G401 (cell line): ENCODE results near the gene PRRG3. TPM values are rescaled to one million over a fixed set of nuclear protein-coding genes. Genes with fewer than 3 reads are reported as not detected.

Source experiments
- DNase-seq: peaks from one replicate; pipeline ENCODE4 v3.0.0-alpha.2; 2015; ENCODE audit warnings: low spot score
- in situ Hi-C: cut with HindIII; loops from 2 replicates; pipeline ENCODE4 v1.10.0; 2016; ENCODE audit warnings: low sequenced_read_pairs, mixed read lengths
- total RNA-seq: library from RNA; depleted of rRNA; stranded (reverse); fragments of >200 nt; shearing (Covaris generic); gene quantifications from 2 replicates; pipeline ENCODE4 v1.2.3, GENCODE V29; 2014

The PRRG3 gene
- total RNA-seq, 1 experiment from 2014 or later, result not detected

DNA sequence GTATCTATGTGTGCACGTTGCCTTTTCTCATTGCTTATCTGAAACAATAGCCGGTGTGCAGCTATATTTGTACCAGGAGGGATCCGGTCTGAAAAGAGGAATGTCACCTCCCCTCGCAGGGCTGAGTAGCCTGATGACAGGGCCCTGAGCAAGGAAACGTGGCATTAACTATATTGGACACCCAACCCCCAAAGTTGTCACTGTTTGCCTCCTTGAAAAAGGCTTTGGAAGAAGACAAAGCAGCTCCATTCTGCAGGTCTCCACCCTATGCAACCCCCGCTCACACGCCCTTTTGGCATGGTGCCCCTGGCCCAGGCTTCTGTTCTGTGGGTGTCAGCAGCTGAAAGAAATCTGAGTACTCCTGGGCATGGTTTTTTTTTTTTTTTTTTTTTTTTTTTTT is 8.2 kb downstream of the PRRG3 start:
- in situ Hi-C loops, result no loop called here
- DNase-seq, result no peak

- DNase-seq, result no peak
- in situ Hi-C loops, result no loop called here
These were observed 8.9 kb downstream of the PRRG3 start for GRCh38 chrX:151704041-151704663.

- no peak for DNase-seq
- in situ Hi-C loops, result no loop called here
These were observed 13.6 kb downstream of the PRRG3 start for GRCh38 chrX:151708821-151709220.

GRCh38 chrX:151710457-151710856 is 15.2 kb downstream of the PRRG3 start:
- in situ Hi-C loops, result no loop called here

DNA sequence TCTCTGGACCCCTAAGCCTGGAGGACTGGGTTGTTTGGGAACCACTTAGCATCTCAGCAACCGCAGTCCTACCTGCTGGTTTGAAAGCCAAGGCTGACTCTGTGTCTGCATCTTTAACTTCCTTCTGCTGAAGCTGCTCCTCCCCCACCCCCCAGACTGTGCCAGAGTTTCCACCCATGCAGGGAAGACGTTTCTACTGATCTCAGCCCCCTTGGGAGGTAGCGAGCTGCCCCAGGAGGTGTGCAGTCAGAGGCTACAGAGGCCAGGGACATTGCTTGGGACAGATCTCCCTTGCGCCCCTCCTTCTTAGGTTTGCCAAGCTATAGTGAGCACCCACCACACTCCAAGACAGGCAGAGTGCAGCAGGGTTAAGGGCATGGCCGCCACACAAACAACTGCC is 15.9 kb downstream of the PRRG3 start:
- in situ Hi-C loops, result no loop called here
- DNase-seq, result no peak

More at GRCh38 chrX:151710457-151710856, 15.2 kb downstream of the PRRG3 start:
- DNase-seq, result no peak

DNA sequence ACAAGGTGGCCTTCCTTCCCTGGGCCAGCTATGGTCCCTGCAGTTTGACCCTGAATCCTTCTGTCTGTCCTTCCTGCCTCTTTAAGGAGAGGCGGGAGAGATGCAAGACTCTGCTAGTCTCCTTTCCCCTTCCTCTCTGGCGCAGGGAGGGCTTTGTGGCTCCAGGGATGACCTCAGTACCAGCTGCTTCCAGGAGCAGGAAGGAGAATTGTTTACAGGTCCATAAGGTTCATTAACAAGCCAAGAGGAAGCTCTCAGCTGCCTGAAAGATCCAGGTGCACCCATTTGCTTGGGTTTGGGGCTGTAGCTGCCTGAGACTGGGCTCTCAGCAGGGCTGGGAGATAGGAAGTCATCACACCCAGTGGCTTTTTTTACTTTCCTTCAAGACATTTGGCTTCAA is 16.5 kb downstream of the PRRG3 start:
- in situ Hi-C loops, result no loop called here
- no peak for DNase-seq

GRCh38 chrX:151712253-151712652 is 17.0 kb downstream of the PRRG3 start:
- in situ Hi-C loops, result no loop called here
- no peak for DNase-seq

DNA sequence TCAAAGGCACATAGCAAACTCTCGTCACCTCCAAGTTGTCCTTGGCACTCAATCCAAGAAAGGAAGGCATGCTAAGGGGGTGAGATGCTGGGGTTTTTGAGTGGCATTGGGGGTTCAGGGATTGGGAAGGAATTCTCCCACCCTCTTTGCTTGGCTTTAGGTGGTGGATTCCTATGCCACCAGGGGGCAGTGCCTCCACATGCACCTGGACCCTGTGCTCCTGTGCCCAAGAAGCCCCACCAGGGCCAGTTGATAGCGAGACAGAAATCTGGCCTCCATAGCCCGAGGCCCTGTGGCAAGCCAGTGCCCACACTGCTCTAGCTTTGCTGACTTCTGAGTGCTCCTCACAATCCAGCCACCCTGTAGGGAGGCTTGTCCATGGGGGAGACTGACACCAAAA is 18.6 kb downstream of the PRRG3 start:
- no peak for DNase-seq
- in situ Hi-C loops, result no loop called here

DNA sequence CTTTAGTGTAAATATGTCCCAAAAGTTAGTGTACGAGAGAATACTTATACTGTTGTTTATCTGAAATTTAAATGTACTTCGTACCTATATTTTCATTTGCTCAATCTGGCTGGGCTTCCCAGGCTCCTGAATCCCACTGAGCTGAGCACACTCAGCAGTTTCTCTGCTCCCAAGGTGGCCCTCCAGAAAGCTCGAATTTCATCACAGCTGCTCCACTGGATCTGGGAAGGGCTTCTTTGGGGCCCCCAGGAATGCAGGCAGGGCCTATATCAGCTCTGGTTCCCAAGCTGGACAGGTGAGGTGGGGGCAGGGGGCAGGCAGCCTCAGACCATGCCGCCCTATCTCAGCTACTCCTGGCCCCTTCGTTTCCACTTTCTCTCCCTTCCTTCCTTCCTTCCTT is 19.1 kb downstream of the PRRG3 start:
- no peak for DNase-seq
- in situ Hi-C loops, result no loop called here

GRCh38 chrX:151715752-151716151 is 20.5 kb downstream of the PRRG3 start, which contains the start of gene FATE1:
Gene FATE1 (plus strand): TSS chrX:151716035. CDS start chrX:151716120, 85 bp downstream.
- in situ Hi-C loops, result no loop called here
- DNase-seq, result no peak

DNA sequence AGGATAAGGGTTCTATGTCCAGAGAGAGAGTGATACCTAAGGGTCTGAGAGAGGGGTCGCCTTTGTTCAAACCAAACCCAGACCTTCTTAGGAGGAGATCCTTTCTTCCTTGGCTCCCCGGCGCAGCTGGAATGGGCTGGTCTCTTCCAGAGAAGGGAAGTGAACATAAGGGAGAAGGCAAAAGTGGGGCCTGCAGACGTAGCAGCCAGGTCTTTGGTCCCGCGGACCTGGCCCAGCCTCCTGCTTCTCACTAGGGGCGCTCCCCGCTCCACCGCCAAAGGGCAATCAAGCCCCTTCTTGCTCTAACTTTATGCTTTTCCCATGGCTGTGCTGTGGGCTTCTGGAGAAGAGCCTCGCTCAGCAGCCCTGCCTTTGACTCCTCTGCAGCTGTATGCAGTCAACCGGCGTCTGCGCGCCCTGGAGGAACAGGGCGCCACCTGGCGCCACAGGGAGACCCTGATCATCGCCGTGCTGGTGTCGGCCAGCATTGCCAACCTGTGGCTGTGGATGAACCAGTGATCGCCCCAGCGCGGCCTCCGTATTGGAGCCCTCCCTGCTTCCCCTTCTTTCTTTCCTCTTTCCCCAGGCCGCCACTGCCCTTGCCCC is 27.1 kb downstream of the PRRG3 start:
- in situ Hi-C loops, result no loop called here
- no peak for DNase-seq

DNA sequence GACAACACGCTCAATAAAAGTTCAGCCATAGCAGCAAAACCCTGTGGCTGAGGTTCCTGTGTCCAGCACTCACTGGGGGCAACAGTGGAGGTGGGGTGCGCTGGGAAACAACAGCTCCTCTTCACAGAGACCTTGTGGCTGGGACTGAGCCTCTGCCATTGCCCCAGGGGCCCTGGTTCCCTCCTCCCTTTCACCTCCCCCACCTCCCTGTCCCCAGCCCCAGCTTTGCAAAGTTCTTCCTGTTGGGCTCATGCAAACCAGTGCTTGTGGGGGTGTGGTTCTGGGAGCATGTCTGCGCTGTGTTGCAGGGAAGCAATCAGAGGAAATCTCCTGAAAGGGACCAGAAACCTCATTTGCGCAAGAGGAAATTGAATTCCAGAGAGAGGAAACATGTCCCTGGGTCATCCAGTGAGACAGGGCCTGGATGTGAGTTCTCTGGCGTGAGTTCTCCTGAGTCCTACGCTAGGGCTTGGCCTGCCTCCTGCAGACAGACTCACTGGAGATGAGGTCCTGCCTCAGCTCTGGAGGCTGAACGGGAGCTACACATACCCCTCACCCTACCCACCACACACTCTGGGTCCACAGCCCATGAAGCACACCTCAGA is 28.0 kb downstream of the PRRG3 start:
- in situ Hi-C loops, result no loop called here
- DNase-seq, result no peak

- in situ Hi-C loops, result no loop called here
These were observed 29.5 kb downstream of the PRRG3 start for GRCh38 chrX:151724563-151725337.

DNA sequence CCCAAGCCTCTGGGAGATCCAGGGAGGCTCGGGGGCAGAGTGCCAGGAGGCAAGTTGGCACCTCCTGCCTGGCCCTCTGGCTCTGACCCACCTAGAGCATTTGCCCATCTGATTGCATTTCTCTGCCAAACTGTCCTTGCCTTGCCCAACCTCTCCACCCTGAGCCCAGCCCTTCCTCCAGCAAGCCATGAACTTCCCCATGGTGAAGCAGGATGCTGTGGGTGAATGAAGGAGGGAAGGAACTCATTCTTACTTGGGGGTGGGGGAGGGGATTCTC is 30.0 kb downstream of the PRRG3 start:
- in situ Hi-C loops, result no loop called here

More at GRCh38 chrX:151724563-151725337, 29.5 kb downstream of the PRRG3 start:
- DNase-seq, result peak; percentile 57

DNA sequence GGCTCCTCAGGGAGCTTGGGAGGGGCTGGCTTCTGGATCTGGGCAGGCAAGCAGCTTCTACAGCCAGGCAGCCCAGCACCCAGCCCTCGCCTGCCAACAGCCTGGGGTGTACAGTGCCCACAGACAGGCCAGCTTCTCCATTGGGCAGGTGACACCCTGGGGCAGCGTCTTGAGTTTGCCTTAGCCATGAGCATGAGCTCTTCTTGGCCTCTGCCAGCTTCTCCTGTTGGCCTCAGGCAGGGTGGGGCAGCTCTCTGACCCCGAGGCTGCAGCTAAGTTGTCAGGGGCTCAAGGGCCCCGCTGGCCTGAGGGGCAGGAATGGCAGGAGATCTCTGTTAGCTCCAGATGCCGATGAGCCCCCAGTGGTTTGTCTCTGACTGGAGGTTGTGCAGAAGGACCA is 31.5 kb downstream of the PRRG3 start:
- no peak for DNase-seq
- in situ Hi-C loops, result no loop called here

More for the DNA sequence above, 30.0 kb downstream of the PRRG3 start:
- DNase-seq, result peak; percentile 48

- DNase-seq, result no peak
- in situ Hi-C loops, result no loop called here
These were observed 32.1 kb downstream of the PRRG3 start for GRCh38 chrX:151727346-151727745.

- DNase-seq, result no peak
- in situ Hi-C loops, result no loop called here
These were observed 33.9 kb downstream of the PRRG3 start for GRCh38 chrX:151729056-151729725.

DNA sequence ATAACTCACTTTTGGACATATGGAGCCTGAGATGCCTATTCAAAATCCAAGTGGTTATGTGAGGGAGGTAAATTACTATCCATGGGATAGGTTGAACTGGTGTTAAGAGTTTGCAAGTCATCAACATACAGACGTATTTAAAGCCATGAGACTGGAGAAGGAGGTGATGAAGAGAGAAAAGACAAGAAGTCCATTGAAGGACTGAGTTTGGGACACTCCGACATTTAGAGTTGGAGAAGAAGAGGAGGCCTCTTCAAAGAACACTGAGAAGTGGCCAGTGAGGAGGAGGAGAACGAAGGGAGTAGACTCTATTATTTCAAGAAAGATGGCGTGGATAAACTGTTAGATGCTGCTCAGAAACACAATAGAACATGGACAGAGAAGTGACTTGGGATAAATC is 39.2 kb downstream of the PRRG3 start, which contains the start of gene CNGA2:
CNGA2 (plus strand) TSS at position 301 of the 400 bp plus-strand sequence. CDS start 3,738 bp downstream, outside the sequence.
- in situ Hi-C loops, result no loop called here
- DNase-seq, result no peak

GRCh38 chrX:151735219-151735618 is 40.0 kb downstream of the PRRG3 start:
- DNase-seq, result no peak
- in situ Hi-C loops, result no loop called here
